GM12878 (cell line): ENCODE results near the gene SMIM7. TPM values are rescaled to one million over a fixed set of nuclear protein-coding genes. Genes with fewer than 3 reads are reported as not detected.

Experiments
- ATAC-seq: fragments of 200-7000 bp; cut with Tn5 transposase; 3 replicates; pipeline ENCODE4 v1.9.1; 2020; ENCODE audit warnings: mild to moderate bottlenecking, moderate library complexity
- BruUV-seq: library from RNA; stranded (reverse); fragments of 400-500 nt; replicated peaks from 2 replicates; lab custom pipeline; 2021; lab: Mats Ljungman, UMichigan
- CTCF ChIA-PET: fragments of 300-600 bp; sonication (Branson Sonifier 250); formaldehyde crosslinking; extraction: SDS; loops from one replicate; lab custom pipeline; 2021; ENCODE audit warnings: inconsistent platforms; lab: Yijun Ruan, JAX
- POLR2A ChIA-PET: fragments of 350-600 bp; formaldehyde crosslinking; extraction: SDS; loops from one replicate; lab custom pipeline; 2021; ENCODE audit warnings: inconsistent platforms; lab: Charles Lee
- RAD21 ChIA-PET: fragments of 300-600 bp; sonication (Branson Sonifier 250); formaldehyde crosslinking; loops from one replicate; lab custom pipeline; 2023; ENCODE audit warnings: antibody characterized with exemption; ENCODE audit not compliant: unreplicated experiment; lab: Charles Lee
- SMC1A ChIA-PET: fragments of 300-600 bp; sonication (Branson Sonifier 250); formaldehyde crosslinking; loops from one replicate; lab custom pipeline; 2023; ENCODE audit not compliant: unreplicated experiment, uncharacterized antibody; lab: Charles Lee
- DNase-seq: peaks from one replicate; pipeline ENCODE4 v3.0.0-alpha.2; 2011; ENCODE audit warnings: low read depth, low spot score
- FAIRE-seq: peaks from 3 replicates; lab custom pipeline; 2011; peaks lifted over from hg19 to GRCh38; lab: Jason Lieb, UNC
- H2AFZ ChIP-seq: 2 replicates; pipeline ENCODE4 v1.6.0; 2011; ENCODE audit warnings: low read depth, low read length, control low read depth; ENCODE audit not compliant: control insufficient read depth
- H3K27ac ChIP-seq: 2 replicates; pipeline ENCODE4 v1.5.1; 2011; ENCODE audit warnings: control low read depth; ENCODE audit not compliant: control insufficient read depth, insufficient read depth
- H3K27me3 ChIP-seq, 2 experiments: replicated peaks in 1 of 2; 2 replicates each; pipeline versions ENCODE4 v1.6.0 to v1.6.1; 2011; ENCODE audit warnings: low read length in 1 of 2; ENCODE audit not compliant: control insufficient read depth in 2 of 2, insufficient read depth in 2 of 2
- H3K36me3 ChIP-seq, 2 experiments: 2 replicates each; pipeline ENCODE4 v1.5.1; 2011; ENCODE audit warnings: low read length in 1 of 2; ENCODE audit not compliant: control insufficient read depth in 2 of 2, insufficient read depth in 2 of 2
- H3K4me1 ChIP-seq: 2 replicates; pipeline ENCODE4 v1.6.1; 2011; ENCODE audit warnings: mild to moderate bottlenecking, low read length, moderate library complexity, mixed read lengths; ENCODE audit not compliant: control insufficient read depth, insufficient read depth
- H3K4me2 ChIP-seq: 2 replicates; pipeline ENCODE4 v1.6.0; 2011; ENCODE audit warnings: control low read depth; ENCODE audit not compliant: control insufficient read depth, insufficient read depth
- H3K4me3 ChIP-seq: fragments of 200-600 bp; sonication (generic); 2 replicates; pipeline ENCODE4 v1.5.1; 2016
- H3K79me2 ChIP-seq: 2 replicates; pipeline ENCODE4 v1.6.0; 2011; ENCODE audit warnings: low read length; ENCODE audit not compliant: control insufficient read depth, insufficient read depth
- H3K9ac ChIP-seq: 2 replicates; pipeline ENCODE4 v1.8.0; 2011; ENCODE audit warnings: low read length, control low read depth, mixed read lengths; ENCODE audit not compliant: control insufficient read depth, insufficient read depth
- H3K9me3 ChIP-seq: replicated peaks from 3 replicates; pipeline ENCODE4 v1.5.1; 2011; ENCODE audit warnings: mild to moderate bottlenecking, low read length; ENCODE audit not compliant: control insufficient read depth, insufficient read depth
- H4K20me1 ChIP-seq: 2 replicates; pipeline ENCODE4 v1.6.0; 2011; ENCODE audit not compliant: control insufficient read depth, insufficient read depth
- CREB1 ChIP-seq: IDR thresholded peaks from 2 replicates; pipeline ENCODE4 v1.6.1; 2012; ENCODE audit warnings: low read depth, mild to moderate bottlenecking, inconsistent platforms
- WGBS: methylation state at CpG from one replicate; pipeline ENCODE4 v1.1.6; 2016; ENCODE audit warnings: low lambda C conversion rate; ENCODE audit not compliant: insufficient replicate concordance, insufficient coverage; ENCODE audit errors: missing lambda C conversion rate; 5-methylcytosine and 5-hydroxymethylcytosine counted together
- in situ Hi-C: fragments of 300-500 bp; cut with MboI; formaldehyde crosslinking; loops from 9 replicates; pipeline ENCODE4 v1.14.3; 2018; ENCODE audit warnings: mixed read lengths
- intact Hi-C: fragments of 100-400 bp; cut with micrococcal nuclease; formaldehyde crosslinking; loops from one replicate; pipeline ENCODE4 v1.14.2; 2022; ENCODE audit not compliant: unreplicated experiment
- polyA plus RNA-seq, 11 experiments: library from polyadenylated mRNA; depleted of rRNA in 4 of 11; unstranded in 6 of 11; stranded (reverse) in 5 of 11; fragments of >200 nt; fragmentation: Nextera tagmentation in 4 of 11; fragmentation: Illumina TruSeq in 1 of 11; extraction: Ambion mirVana in 4 of 11; extraction: Trizol in 1 of 11; gene quantifications; 1 replicate in 1 of 11; 2 replicates in 10 of 11; pipeline versions ENCODE4 v1.2.1 to v1.2.3, GENCODE V29; 2011 to 2016; ENCODE audit warnings: inconsistent platforms in 2 of 11, missing spikeins in 2 of 11, low read depth in 1 of 11
- total RNA-seq, 4 experiments: library from RNA; depleted of rRNA in 3 of 4; stranded (reverse); fragments of >200 nt in 3 of 4; fragmentation: Illumina TruSeq in 1 of 4; extraction: Trizol in 1 of 4; gene quantifications; 2 replicates each; pipeline versions ENCODE4 v1.2.1 to v1.2.3, GENCODE V29; 2013 to 2021
- TF ChIP-seq, protein P1 (sequence below): fragments of 450-650 bp; IDR thresholded peaks from 2 replicates; pipeline ENCODE4 v1.6.1; 2016; ENCODE audit warnings: mild to moderate bottlenecking, moderate library complexity, borderline replicate concordance
- TF ChIP-seq, protein P2 (sequence below): fragments of 450-650 bp; IDR thresholded peaks from 2 replicates; pipeline ENCODE4 v1.6.1; 2016; ENCODE audit warnings: mild to moderate bottlenecking

The SMIM7 gene
- total and polyA plus RNA-seq, 10 of the 15 experiments (the other 5 are each of a cell fraction or from before 2014, with no cell fraction given) = 45.7 to 170 (median 70.8) TPM

DNA sequence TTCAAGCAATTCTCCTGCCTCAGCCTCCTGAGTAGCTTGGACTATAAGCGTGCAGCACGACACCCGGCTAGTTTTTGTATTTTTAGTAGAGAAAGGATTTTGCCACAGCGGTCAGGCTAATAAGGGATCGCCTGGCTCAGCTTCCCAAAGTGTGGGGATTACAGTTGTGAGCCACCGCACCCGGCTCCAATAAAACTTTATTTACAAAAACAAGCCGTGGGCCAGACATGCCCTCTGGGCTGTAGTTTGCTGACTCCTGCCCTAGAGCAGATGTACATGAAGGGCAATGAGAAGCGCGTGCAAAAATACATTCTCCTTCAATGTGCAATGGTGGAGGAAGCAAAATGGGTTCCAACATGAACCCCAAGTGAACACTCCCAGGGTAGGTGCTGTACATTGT, 18.2 kb downstream of the SMIM7 start:
- FAIRE-seq = no peak
- no TSS peak for BruUV-seq
- Histone ChIP-seq H3K36me3 (peaks cover 5 to 43% of the 10 kb centered on the region in 2 experiments), H3K79me2 (no peaks in the 10 kb centered on the region; the same call in none of the 2 replicates), H3K27me3 (no peaks in the 10 kb centered on the region), H3K9me3 (no peaks in the 10 kb centered on the region), H3K4me2 (no peak overlapping the region), H3K4me3 (no peak overlapping the region), H3K27ac (no peak overlapping the region), H4K20me1 (no peaks in the 10 kb centered on the region), H2AFZ (no peak overlapping the region)
- SMC1A ChIA-PET = no interaction called here
- POLR2A ChIA-PET = no interaction called here
- CTCF ChIA-PET = no interaction called here
- RAD21 ChIA-PET = no interaction called here
- 100% methylated on average over 10 of the region's 10 CpGs for WGBS
- intact Hi-C loops = no loop called here
- TF ChIP-seq, protein P1, sequence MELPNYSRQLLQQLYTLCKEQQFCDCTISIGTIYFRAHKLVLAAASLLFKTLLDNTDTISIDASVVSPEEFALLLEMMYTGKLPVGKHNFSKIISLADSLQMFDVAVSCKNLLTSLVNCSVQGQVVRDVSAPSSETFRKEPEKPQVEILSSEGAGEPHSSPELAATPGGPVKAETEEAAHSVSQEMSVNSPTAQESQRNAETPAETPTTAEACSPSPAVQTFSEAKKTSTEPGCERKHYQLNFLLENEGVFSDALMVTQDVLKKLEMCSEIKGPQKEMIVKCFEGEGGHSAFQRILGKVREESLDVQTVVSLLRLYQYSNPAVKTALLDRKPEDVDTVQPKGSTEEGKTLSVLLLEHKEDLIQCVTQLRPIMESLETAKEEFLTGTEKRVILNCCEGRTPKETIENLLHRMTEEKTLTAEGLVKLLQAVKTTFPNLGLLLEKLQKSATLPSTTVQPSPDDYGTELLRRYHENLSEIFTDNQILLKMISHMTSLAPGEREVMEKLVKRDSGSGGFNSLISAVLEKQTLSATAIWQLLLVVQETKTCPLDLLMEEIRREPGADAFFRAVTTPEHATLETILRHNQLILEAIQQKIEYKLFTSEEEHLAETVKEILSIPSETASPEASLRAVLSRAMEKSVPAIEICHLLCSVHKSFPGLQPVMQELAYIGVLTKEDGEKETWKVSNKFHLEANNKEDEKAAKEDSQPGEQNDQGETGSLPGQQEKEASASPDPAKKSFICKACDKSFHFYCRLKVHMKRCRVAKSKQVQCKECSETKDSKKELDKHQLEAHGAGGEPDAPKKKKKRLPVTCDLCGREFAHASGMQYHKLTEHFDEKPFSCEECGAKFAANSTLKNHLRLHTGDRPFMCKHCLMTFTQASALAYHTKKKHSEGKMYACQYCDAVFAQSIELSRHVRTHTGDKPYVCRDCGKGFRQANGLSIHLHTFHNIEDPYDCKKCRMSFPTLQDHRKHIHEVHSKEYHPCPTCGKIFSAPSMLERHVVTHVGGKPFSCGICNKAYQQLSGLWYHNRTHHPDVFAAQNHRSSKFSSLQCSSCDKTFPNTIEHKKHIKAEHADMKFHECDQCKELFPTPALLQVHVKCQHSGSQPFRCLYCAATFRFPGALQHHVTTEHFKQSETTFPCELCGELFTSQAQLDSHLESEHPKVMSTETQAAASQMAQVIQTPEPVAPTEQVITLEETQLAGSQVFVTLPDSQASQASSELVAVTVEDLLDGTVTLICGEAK = 0 out of 2 replicates have a peak, but pooled peaks have one; percentile 45
- TF ChIP-seq CREB1 = no peak
- TF ChIP-seq, protein P2, sequence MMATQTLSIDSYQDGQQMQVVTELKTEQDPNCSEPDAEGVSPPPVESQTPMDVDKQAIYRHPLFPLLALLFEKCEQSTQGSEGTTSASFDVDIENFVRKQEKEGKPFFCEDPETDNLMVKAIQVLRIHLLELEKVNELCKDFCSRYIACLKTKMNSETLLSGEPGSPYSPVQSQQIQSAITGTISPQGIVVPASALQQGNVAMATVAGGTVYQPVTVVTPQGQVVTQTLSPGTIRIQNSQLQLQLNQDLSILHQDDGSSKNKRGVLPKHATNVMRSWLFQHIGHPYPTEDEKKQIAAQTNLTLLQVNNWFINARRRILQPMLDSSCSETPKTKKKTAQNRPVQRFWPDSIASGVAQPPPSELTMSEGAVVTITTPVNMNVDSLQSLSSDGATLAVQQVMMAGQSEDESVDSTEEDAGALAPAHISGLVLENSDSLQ = no peak
- TF ChIP-seq, all 136 proteins: peak for 1
- DNase-seq (no peak), ATAC-seq (no peak)
- Histone ChIP-seq H3K9ac (no peak overlapping the region), H3K4me1 (no peaks in the 10 kb centered on the region)
- in situ Hi-C loops = no loop called here
